RWPE1 (cell line): ENCODE data around the gene AHI1.
"Not testable (repeated sequence)": the region's sequence is repeated elsewhere in the genome, so short reads cannot be mapped to it uniquely, and the experiment has no call there.

Experiments
- CTCF ChIA-PET: fragments of 350-600 bp; sonication (Branson Sonifier 250); formaldehyde crosslinking; extraction: SDS; loops from one replicate; lab custom pipeline; 2021; lab: Yijun Ruan, JAX
- POLR2A ChIA-PET: fragments of 400-600 bp; formaldehyde crosslinking; extraction: SDS; loops from one replicate; lab custom pipeline; 2020; ENCODE audit warnings: antibody characterized with exemption; ENCODE audit not compliant: low non-redundant PET; lab: Yijun Ruan, JAX
- DNase-seq: peaks from one replicate; pipeline ENCODE4 v3.0.0; 2012; ENCODE audit warnings: low spot score
- H3K27ac ChIP-seq: fragments of 450-650 bp; 2 replicates; pipeline ENCODE4 v1.5.1; 2017
- CTCF ChIP-seq: fragments of 450-650 bp; conservative IDR thresholded peaks from 2 replicates; pipeline ENCODE4 v1.5.1; 2017; ENCODE audit warnings: low read depth, mild to moderate bottlenecking

The AHI1 gene

DNA sequence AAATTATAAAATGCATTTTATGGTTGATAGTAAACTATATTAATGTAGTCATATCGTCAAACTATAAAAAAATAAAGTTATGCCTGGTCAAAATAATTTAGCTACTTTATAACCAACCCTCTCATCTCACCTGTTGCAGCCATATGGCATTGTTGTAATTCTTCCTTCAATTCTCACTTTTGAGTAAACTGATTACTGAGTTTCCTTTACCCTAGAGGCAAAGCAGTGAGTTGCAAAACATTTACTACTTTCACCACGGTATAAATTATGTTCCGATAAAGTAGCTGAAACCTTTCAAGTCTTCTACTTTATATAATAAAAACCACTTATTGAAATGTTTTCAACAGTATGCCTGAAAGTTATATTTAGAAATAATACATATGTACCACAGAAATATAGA, 113.8 kb downstream of the AHI1 start:
- ChIA-PET CTCF (no interaction called here), POLR2A (no interaction called here)
- no peak for TF ChIP-seq CTCF
- no peak for DNase-seq
- no peak overlapping the region for H3K27ac ChIP-seq

DNA sequence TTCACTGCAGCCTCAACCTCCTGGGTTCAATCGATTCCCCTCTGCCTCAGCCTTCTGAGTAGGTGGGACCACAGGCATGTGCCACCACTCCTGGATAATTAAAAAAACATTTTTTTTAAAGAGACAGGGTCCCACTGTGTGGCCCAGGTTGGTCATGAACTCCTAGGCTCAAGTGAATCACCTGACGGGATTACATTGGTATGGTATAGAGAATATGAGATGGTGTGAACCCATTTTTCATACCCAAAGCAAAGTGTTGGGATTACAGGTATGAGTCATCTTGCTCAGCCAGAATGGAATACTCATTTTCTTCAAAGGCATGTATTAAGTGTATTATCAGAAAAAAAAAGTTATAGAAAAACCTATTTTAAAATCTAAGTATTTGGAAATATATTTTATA, 114.2 kb downstream of the AHI1 start:
- ChIA-PET POLR2A (no interaction called here), CTCF (interaction anchor here (0.7 kb wide), 1 partner anchor 106 kb away, joined by 3 read pairs; no protein-coding TSS in a partner anchor)
- TF ChIP-seq CTCF: no peak
- no peak for DNase-seq
- H3K27ac ChIP-seq: no peak overlapping the region

- ChIA-PET POLR2A (no interaction called here), CTCF (interaction anchor here (0.5 kb wide), 1 partner anchor 8 kb away, joined by 3 read pairs; no protein-coding TSS in a partner anchor)
- DNase-seq: no peak
- TF ChIP-seq CTCF: no peak
- no peak overlapping the region for H3K27ac ChIP-seq
These were observed 115.3 kb downstream of the AHI1 start for GRCh38 chr6:135382182-135382628.

- TF ChIP-seq CTCF: no peak
- CTCF ChIA-PET: no interaction called here
These were observed 116.7 kb downstream of the AHI1 start for GRCh38 chr6:135380793-135381192.

DNA sequence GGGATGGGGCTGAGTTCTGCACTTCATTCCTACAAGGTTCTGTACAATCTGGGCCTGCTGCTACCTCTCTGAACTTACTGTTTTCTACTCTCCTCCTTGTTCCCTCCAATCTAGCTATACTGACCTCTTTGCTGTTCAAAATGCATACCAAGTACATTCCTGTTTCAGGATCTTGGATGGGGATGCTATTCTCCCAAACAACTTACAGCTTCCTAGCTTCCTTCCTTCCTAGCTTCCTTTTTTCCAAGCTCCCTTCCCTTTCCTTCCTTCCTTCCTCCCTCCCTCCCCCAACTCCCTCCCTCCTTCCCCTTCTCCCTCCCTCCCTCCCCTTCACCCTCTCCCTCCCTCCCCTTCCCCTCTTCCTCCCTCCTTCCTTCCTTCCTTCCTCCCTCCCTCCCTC, 117.9 kb downstream of the AHI1 start:
- ChIA-PET POLR2A (no interaction called here), CTCF (no interaction called here)
- no peak overlapping the region for H3K27ac ChIP-seq
- no peak for TF ChIP-seq CTCF
- DNase-seq: no peak

More at GRCh38 chr6:135380793-135381192, 116.7 kb downstream of the AHI1 start:
- no peak overlapping the region for H3K27ac ChIP-seq
- POLR2A ChIA-PET: no interaction called here
- no peak for DNase-seq

DNA sequence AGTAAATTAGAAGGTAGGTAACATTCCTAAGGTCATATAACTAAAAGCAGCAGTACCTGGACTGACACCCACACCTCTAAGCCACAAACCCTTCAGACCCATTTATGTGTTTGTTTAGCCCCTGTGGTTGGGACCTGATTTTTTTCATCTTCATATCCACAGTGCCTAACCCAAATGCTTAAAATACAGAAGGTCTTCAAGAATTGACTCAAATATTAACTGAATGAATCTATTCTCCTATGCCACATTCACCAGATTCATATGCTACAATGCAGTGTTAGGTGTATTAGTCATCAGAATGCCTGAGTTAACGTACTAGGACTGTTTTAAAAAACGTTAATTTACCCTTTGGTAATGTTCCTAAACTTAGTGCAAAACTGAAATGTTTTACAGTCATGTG, 124.8 kb downstream of the AHI1 start:
- H3K27ac ChIP-seq: no peak overlapping the region
- no peak for TF ChIP-seq CTCF
- DNase-seq: no peak
- CTCF ChIA-PET: no interaction called here
- POLR2A ChIA-PET: no interaction called here

DNA sequence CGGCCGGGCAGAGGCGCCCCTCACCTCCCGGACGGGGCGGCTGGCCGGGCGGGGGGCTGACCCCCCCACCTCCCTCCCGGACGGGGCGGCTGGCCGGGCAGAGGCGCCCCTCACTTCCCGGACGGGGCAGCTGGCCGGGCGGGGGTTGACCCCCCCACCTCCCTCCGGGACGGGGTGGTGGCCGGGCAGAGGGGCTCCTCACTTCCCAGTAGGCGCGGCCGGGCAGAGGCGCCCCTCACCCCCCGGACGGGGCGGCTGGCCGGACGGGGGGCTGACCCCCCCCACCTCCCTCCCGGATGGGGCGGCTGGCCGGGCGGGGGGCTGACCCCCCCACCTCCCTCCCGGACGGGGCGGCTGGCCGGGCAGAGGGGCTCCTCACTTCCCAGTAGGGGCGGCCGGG, 133.9 kb downstream of the AHI1 start:
- CTCF ChIA-PET, DNase-seq, H3K27ac ChIP-seq, POLR2A ChIA-PET: not testable (repeated sequence)
